Erythroblast (primary cell): ENCODE measurements around the gene TAAR1.

Experiments used
- GATA1 ChIP-seq: IDR thresholded peaks from 2 replicates; pipeline ENCODE4 v1.6.1; 2011; ENCODE audit warnings: low read depth, mild to moderate bottlenecking, control low read depth, low read length, moderate library complexity
- POLR2A ChIP-seq: IDR thresholded peaks from 2 replicates; pipeline ENCODE4 v1.6.1; 2011; ENCODE audit warnings: mild to moderate bottlenecking, low read length

DNA sequence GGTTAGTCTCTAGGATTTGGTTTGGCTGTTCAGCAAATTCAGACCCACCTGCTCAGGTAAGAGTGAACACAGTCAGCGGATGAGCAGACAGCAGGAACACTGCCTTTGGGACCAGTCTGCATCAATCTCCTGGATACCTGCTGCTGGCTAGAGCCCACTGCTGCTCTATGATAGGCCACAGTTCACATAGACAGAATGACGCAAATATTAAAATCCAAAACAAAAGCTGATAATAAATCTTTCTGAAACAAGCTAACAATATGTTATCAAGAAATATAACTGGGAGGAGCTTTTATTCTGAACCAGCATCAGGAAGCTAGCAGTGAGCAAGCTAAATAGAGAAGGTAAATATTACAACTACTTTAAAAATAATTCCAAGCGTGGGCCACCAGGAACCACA is at the start of gene TAAR1:
- no peak for TF ChIP-seq POLR2A
- TF ChIP-seq GATA1: no peak
